ENCODE data around the gene ZNF580.
A peak's percentile ranks its signal among the peaks of the same experiment; 100 is the strongest.

GRCh38 chr19:55638864-55639359 lies 1.9 kb upstream of the ZNF580 start:
- TF ChIP-seq CTCF (IDR thresholded peaks at IDR 0.05) (peak in 2 of 6 experiments; percentile 14 to 33), POLR2A (IDR thresholded peaks at IDR 0.05) (no peak)

All from esophagus squamous epithelium (tissue), 4 donors.